Measurements from ENCODE around the gene CYSTM1.

CYSTM1 gene

GRCh38 chr5:140146523-140146842, 28.5 kb upstream of the CYSTM1 start:
- in situ Hi-C loops (cut with MboI; ENCODE audit: low pct_unique_long_range_greater_than_20kb, low sequenced_read_pairs, unreplicated experiment): no loop called here
- no peak for DNase-seq (ENCODE audit: low spot score)
- no peak for TF ChIP-seq CTCF (IDR thresholded peaks at IDR 0.05; ENCODE audit: extremely low read depth, insufficient read depth, missing control alignments)

GRCh38 chr5:140147460-140147859, 27.5 kb upstream of the CYSTM1 start:
- no peak for DNase-seq (ENCODE audit: low spot score)
- TF ChIP-seq CTCF (IDR thresholded peaks at IDR 0.05; ENCODE audit: extremely low read depth, insufficient read depth, missing control alignments): no peak
- in situ Hi-C loops (cut with MboI; ENCODE audit: low pct_unique_long_range_greater_than_20kb, low sequenced_read_pairs, unreplicated experiment): no loop called here

- no peak for TF ChIP-seq CTCF (IDR thresholded peaks at IDR 0.05; ENCODE audit: extremely low read depth, insufficient read depth, missing control alignments)
- DNase-seq (ENCODE audit: low spot score): no peak
- in situ Hi-C loops (cut with MboI; ENCODE audit: low pct_unique_long_range_greater_than_20kb, low sequenced_read_pairs, unreplicated experiment): no loop called here
Observed at GRCh38 chr5:140148508-140148907, 26.5 kb upstream of the CYSTM1 start.

GRCh38 chr5:140150201-140150600, 24.8 kb upstream of the CYSTM1 start:
- DNase-seq (ENCODE audit: low spot score): no peak
- in situ Hi-C loops (cut with MboI; ENCODE audit: low pct_unique_long_range_greater_than_20kb, low sequenced_read_pairs, unreplicated experiment): loop anchor here (5.0 to 25.0 kb wide), 2 partner anchors 68 to 363 kb away; partner anchors contain the start of gene PSD2
- TF ChIP-seq CTCF (IDR thresholded peaks at IDR 0.05; ENCODE audit: extremely low read depth, insufficient read depth, missing control alignments): no peak

GRCh38 chr5:140151144-140152021, 23.6 kb upstream of the CYSTM1 start:
- no peak for DNase-seq (ENCODE audit: low spot score)
- no peak for TF ChIP-seq CTCF (IDR thresholded peaks at IDR 0.05; ENCODE audit: extremely low read depth, insufficient read depth, missing control alignments)
- in situ Hi-C loops (cut with MboI; ENCODE audit: low pct_unique_long_range_greater_than_20kb, low sequenced_read_pairs, unreplicated experiment): loop anchor here (5.0 to 25.0 kb wide), 2 partner anchors 69 to 364 kb away; partner anchors contain the start of gene PSD2

GRCh38 chr5:140152022-140152999, 22.7 kb upstream of the CYSTM1 start:
- in situ Hi-C loops (cut with MboI; ENCODE audit: low pct_unique_long_range_greater_than_20kb, low sequenced_read_pairs, unreplicated experiment): loop anchor here (5.0 to 25.0 kb wide), 2 partner anchors 70 to 365 kb away; partner anchors contain the start of gene PSD2
- no peak for TF ChIP-seq CTCF (IDR thresholded peaks at IDR 0.05; ENCODE audit: extremely low read depth, insufficient read depth, missing control alignments)
- DNase-seq (ENCODE audit: low spot score): no peak

Measured in GM13977 (cell line).